ENCODE results near the gene ERBB4.

ERBB4 gene

GRCh38 chr2:212364112-212364985, 174.3 kb downstream of the ERBB4 start:
- DNase-seq (ENCODE audit: low spot score): peak; percentile 28

- DNase-seq (ENCODE audit: low spot score): no peak
Measured at GRCh38 chr2:212361174-212361756, 177.3 kb downstream of the ERBB4 start.

- DNase-seq (ENCODE audit: low spot score): peak; percentile 13
Measured at GRCh38 chr2:212360068-212360460, 178.5 kb downstream of the ERBB4 start.

GRCh38 chr2:212359425-212360067, 179.1 kb downstream of the ERBB4 start:
- peak; percentile 34 for DNase-seq (ENCODE audit: low spot score)

- no peak for DNase-seq (ENCODE audit: low spot score)
Measured at GRCh38 chr2:212357606-212358005, 181.0 kb downstream of the ERBB4 start.

GRCh38 chr2:212354382-212354781, 184.2 kb downstream of the ERBB4 start:
- no peak for DNase-seq (ENCODE audit: low spot score)

GRCh38 chr2:212348501-212348900, 190.1 kb downstream of the ERBB4 start:
- DNase-seq (ENCODE audit: low spot score): no peak

- DNase-seq (ENCODE audit: low spot score): no peak
Measured at GRCh38 chr2:212346865-212347264, 191.7 kb downstream of the ERBB4 start.

- DNase-seq (ENCODE audit: low spot score): no peak
Measured at GRCh38 chr2:212345966-212346365, 192.6 kb downstream of the ERBB4 start.

- no peak for DNase-seq (ENCODE audit: low spot score)
Measured at GRCh38 chr2:212344131-212344530, 194.5 kb downstream of the ERBB4 start.

GRCh38 chr2:212343167-212343566, 195.4 kb downstream of the ERBB4 start:
- no peak for DNase-seq (ENCODE audit: low spot score)

- DNase-seq (ENCODE audit: low spot score): no peak
Measured at GRCh38 chr2:212337486-212338343, 200.9 kb downstream of the ERBB4 start.

- DNase-seq (ENCODE audit: low spot score): no peak
Measured at GRCh38 chr2:212337036-212337435, 201.6 kb downstream of the ERBB4 start.

GRCh38 chr2:212330263-212330662, 208.3 kb downstream of the ERBB4 start:
- no peak for DNase-seq (ENCODE audit: low spot score)

GRCh38 chr2:212328712-212329496, 209.7 kb downstream of the ERBB4 start:
- DNase-seq (ENCODE audit: low spot score): no peak

- no peak for DNase-seq (ENCODE audit: low spot score)
Measured at GRCh38 chr2:212328136-212328535, 210.5 kb downstream of the ERBB4 start.

- no peak for DNase-seq (ENCODE audit: low spot score)
Measured at GRCh38 chr2:212327171-212327809, 211.3 kb downstream of the ERBB4 start.

GRCh38 chr2:212318636-212319035, 220.0 kb downstream of the ERBB4 start:
- DNase-seq (ENCODE audit: low spot score): no peak

GRCh38 chr2:212314680-212315079, 223.9 kb downstream of the ERBB4 start:
- no peak for DNase-seq (ENCODE audit: low spot score)

GRCh38 chr2:212311807-212312404, 226.7 kb downstream of the ERBB4 start:
- no peak for DNase-seq (ENCODE audit: low spot score)
